ENCODE results near the gene CYP19A1.

The CYP19A1 gene

DNA sequence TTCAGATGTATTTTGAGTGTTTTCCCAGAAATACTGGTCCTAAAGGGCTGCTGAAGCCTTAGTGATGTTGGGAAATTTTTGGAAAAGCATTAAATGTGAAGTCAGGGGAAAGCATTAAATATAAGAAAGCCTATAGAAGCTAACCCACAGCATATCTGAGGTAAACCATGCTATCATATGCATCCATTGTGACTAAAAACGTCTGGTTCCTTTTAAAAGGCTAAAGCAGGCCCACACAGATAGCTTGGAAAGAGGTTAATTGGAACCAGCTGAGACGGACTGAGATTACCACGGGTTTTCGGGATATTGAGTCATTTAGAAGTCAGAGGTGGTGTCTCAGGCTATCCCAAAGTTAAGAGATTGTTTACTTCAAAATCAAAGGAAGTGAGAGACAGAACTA lies 78.2 kb downstream of the CYP19A1 start:
- no peak overlapping the region for H3K9ac ChIP-seq
- H3K4me3 ChIP-seq: no peak overlapping the region
- peak overlapping the region in 1 of 11 experiments; percentile 83; a peak in 1 of 22 replicates for H3K27ac ChIP-seq
- peaks cover 0 to 8% (median 4%) of the 10 kb centered on the region in 11 experiments; a peak in 13 of 22 replicates for H3K27me3 ChIP-seq
- H3K36me3 ChIP-seq: no peaks in the 10 kb centered on the region
- peaks cover 5 to 26% (median 15%) of the 10 kb centered on the region in 11 experiments; a peak in 21 of 22 replicates for H3K9me3 ChIP-seq (replicated peaks in 1 of 11)
- H3K4me2 ChIP-seq: peak overlapping the region in 1 of 11 experiments; percentile 34; a peak in 1 of 22 replicates
- no peak for TF ChIP-seq Cebpa-rat (IDR thresholded peaks at IDR 0.05)
- no peaks in the 10 kb centered on the region for H4K20me1 ChIP-seq
- H3K4me1 ChIP-seq: peaks cover 0 to 72% (median 7%) of the 10 kb centered on the region in 10 experiments; a peak in 10 of 20 replicates

- H3K4me3 ChIP-seq: no peak overlapping the region
- H3K4me1 ChIP-seq: peaks cover 0 to 72% (median 5%) of the 10 kb centered on the region in 10 experiments; a peak in 11 of 20 replicates
- no peaks in the 10 kb centered on the region for H3K36me3 ChIP-seq
- H3K4me2 ChIP-seq: peak overlapping the region in 2 of 11 experiments; percentile 3 to 82; a peak in 2 of 22 replicates
- TF ChIP-seq Cebpa-rat (IDR thresholded peaks at IDR 0.05): no peak
- no peak overlapping the region for H3K9ac ChIP-seq
- H3K27me3 ChIP-seq: no peaks in the 10 kb centered on the region
- peaks cover 0 to 6% (median 0%) of the 10 kb centered on the region in 11 experiments; a peak in 5 of 22 replicates for H3K9me3 ChIP-seq (replicated peaks in 1 of 11)
- H3K27ac ChIP-seq: no peak overlapping the region
- H4K20me1 ChIP-seq: no peaks in the 10 kb centered on the region
These were observed 82.9 kb downstream of the CYP19A1 start for GRCh38 chr15:51255533-51255932.

DNA sequence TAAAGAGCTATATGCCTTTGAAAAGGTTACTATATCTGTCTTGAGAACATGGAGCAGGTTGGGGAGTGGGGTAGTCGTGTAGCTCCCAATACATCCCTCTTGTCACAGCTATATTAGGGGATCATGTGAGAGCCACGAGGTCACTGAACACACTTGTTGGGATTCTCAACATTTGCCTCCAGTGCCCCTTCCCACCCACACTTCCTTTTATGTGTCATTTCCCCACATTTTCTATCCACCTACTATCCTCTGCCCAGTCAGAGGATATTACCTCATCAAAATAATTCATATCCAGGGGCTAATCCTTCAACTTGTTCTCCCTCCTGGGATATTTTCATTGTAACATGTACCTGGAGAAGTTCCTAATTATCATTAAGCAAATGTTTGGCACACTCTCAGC lies 85.0 kb downstream of the CYP19A1 start:
- H4K20me1 ChIP-seq: no peaks in the 10 kb centered on the region
- H3K4me1 ChIP-seq: peaks cover 0 to 74% (median 5%) of the 10 kb centered on the region in 10 experiments; a peak in 11 of 20 replicates
- peak overlapping the region in 5 of 11 experiments; percentile 42 to 82 (median 65); a peak in 10 of 22 replicates for H3K4me2 ChIP-seq
- 0 out of 22 replicates have a peak, but pooled peaks cover 0 to 3% (median 0%) of the 10 kb centered on the region in 11 experiments for H3K9me3 ChIP-seq (replicated peaks in 1 of 11)
- no peaks in the 10 kb centered on the region for H3K36me3 ChIP-seq
- H3K27ac ChIP-seq: peak overlapping the region in 3 of 11 experiments; percentile 8 to 66 (median 62); a peak in 4 of 22 replicates
- TF ChIP-seq Cebpa-rat (IDR thresholded peaks at IDR 0.05): no peak
- H3K4me3 ChIP-seq: no peak overlapping the region
- H3K9ac ChIP-seq: peak overlapping the region in 1 of 11 experiments; percentile 9; a peak in 3 of 22 replicates
- H3K27me3 ChIP-seq: no peaks in the 10 kb centered on the region

DNA sequence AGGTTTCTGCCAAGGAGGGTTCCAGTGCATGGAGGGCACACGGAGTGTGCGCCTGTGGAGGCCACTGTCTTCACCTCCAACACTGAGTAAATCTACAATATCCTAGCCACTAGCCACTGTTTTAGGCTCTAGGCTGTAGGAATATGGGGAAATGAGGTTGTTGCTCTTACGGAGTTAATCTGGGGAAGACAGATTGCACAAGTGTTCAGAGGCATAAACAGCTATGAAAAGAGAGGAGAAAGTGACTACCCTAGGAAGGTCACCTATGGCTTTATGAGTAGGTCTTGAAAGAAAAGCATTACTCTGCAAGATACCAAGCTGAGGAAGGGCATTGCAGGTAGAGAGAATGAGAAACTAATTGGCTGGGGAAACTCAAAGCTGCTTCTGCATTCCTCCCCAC lies 85.7 kb downstream of the CYP19A1 start:
- peaks cover 0 to 77% (median 5%) of the 10 kb centered on the region in 10 experiments; a peak in 11 of 20 replicates for H3K4me1 ChIP-seq
- TF ChIP-seq Cebpa-rat (IDR thresholded peaks at IDR 0.05): no peak
- H3K9me3 ChIP-seq (replicated peaks in 1 of 11): 0 out of 22 replicates have a peak, but pooled peaks cover 0 to 3% (median 0%) of the 10 kb centered on the region in 11 experiments
- peak overlapping the region in 1 of 11 experiments; percentile 9; a peak in 2 of 22 replicates for H3K9ac ChIP-seq
- H4K20me1 ChIP-seq: no peaks in the 10 kb centered on the region
- no peaks in the 10 kb centered on the region for H3K36me3 ChIP-seq
- peak overlapping the region in 2 of 11 experiments; percentile 62 to 66; a peak in 4 of 22 replicates for H3K27ac ChIP-seq
- peak overlapping the region in 5 of 11 experiments; percentile 42 to 82 (median 65); a peak in 8 of 22 replicates for H3K4me2 ChIP-seq
- no peaks in the 10 kb centered on the region for H3K27me3 ChIP-seq
- H3K4me3 ChIP-seq: no peak overlapping the region

DNA sequence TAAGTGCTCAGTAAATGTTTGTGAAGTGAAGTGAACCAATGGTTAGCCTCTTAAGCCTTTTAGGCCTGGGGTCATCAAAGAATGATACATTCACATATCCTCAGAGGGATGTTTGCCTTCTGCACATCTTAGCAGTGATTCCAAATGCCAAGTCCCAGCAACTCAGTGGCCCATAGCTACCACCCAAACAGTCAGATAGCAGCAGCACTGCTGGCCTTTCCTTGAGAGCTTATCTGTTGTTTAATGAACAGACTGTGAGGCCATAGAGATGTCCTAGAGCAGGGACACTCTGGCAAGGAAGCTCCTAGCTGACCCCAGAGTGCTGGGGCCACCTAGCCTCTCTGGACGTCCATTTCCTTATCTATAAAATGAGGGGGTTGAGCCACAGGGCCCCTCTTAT lies 86.8 kb downstream of the CYP19A1 start:
- H3K4me3 ChIP-seq: no peak overlapping the region
- peaks cover 0 to 76% (median 9%) of the 10 kb centered on the region in 10 experiments; a peak in 13 of 20 replicates for H3K4me1 ChIP-seq
- no peak overlapping the region for H3K9ac ChIP-seq
- no peak for TF ChIP-seq Cebpa-rat (IDR thresholded peaks at IDR 0.05)
- no peaks in the 10 kb centered on the region for H4K20me1 ChIP-seq
- H3K27me3 ChIP-seq: no peaks in the 10 kb centered on the region
- H3K9me3 ChIP-seq (replicated peaks in 1 of 11): 0 out of 22 replicates have a peak, but pooled peaks cover 0 to 3% (median 0%) of the 10 kb centered on the region in 11 experiments
- peak overlapping the region in 2 of 11 experiments; percentile 16 to 82; a peak in 2 of 22 replicates for H3K4me2 ChIP-seq
- no peaks in the 10 kb centered on the region for H3K36me3 ChIP-seq
- H3K27ac ChIP-seq: peak overlapping the region in 2 of 11 experiments; percentile 3 to 30; a peak in 1 of 22 replicates

DNA sequence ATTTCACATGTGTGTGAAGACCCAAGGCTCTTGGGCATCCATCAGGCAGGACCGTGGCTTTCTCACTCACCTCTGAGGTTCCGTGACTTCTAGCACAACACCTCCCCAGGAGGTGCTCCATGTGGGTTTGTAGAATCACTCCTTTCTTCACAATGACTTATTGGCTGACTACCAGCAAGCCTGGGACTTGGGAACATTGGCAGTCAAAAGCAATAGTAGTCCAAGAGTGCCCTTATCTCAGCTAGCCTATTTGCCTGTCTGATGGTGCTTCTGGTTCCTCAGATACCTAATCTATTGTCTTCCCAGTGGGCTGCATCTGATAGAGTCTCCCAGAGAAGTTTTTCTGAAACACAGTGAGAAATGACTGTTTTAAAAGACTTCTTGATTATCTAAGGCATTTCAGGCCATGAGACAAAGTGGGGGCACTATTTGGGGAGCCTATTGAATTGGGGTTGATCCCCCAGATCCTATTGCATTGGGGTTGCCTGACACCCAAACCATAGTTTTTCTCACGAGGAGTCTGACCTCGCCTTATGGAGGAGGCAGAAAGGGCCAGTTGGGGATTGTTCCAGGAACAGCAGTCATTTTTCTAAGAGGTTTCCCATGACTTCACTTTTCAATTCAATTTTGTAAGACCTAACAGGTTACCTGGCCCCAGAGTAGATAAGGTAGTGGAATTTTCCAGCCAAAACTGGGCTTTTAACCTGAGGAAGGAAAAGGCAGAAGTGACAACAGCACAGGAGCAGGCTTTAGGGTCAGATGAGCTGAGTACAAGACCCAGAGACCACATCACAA lies 88.0 kb downstream of the CYP19A1 start:
- peak overlapping the region in 2 of 11 experiments; percentile 4 to 30; a peak in 1 of 22 replicates for H3K27ac ChIP-seq
- 0 out of 22 replicates have a peak, but pooled peaks cover 0 to 8% (median 0%) of the 10 kb centered on the region in 11 experiments for H3K9me3 ChIP-seq (replicated peaks in 1 of 11)
- H4K20me1 ChIP-seq: no peaks in the 10 kb centered on the region
- no peak for TF ChIP-seq Cebpa-rat (IDR thresholded peaks at IDR 0.05)
- no peak overlapping the region for H3K4me3 ChIP-seq
- H3K4me1 ChIP-seq: peaks cover 0 to 81% (median 18%) of the 10 kb centered on the region in 10 experiments; a peak in 14 of 20 replicates
- H3K9ac ChIP-seq: no peak overlapping the region
- peak overlapping the region in 3 of 11 experiments; percentile 6 to 29 (median 24); a peak in 2 of 22 replicates for H3K4me2 ChIP-seq
- no peaks in the 10 kb centered on the region for H3K36me3 ChIP-seq
- H3K27me3 ChIP-seq: no peaks in the 10 kb centered on the region

- no peak overlapping the region for H3K9ac ChIP-seq
- H3K27me3 ChIP-seq: no peaks in the 10 kb centered on the region
- peak overlapping the region in 7 of 11 experiments; percentile 1 to 74 (median 41); a peak in 11 of 22 replicates for H3K4me2 ChIP-seq
- H3K36me3 ChIP-seq: no peaks in the 10 kb centered on the region
- H4K20me1 ChIP-seq: no peaks in the 10 kb centered on the region
- H3K27ac ChIP-seq: peak overlapping the region in 6 of 11 experiments; percentile 18 to 79 (median 54); a peak in 10 of 22 replicates
- no peak for TF ChIP-seq Cebpa-rat (IDR thresholded peaks at IDR 0.05)
- H3K4me1 ChIP-seq: peaks cover 36 to 81% (median 54%) of the 10 kb centered on the region in 10 experiments
- no peak overlapping the region for H3K4me3 ChIP-seq
- 0 out of 22 replicates have a peak, but pooled peaks cover 0 to 6% (median 0%) of the 10 kb centered on the region in 11 experiments for H3K9me3 ChIP-seq (replicated peaks in 1 of 11)
These were observed 92.8 kb downstream of the CYP19A1 start for GRCh38 chr15:51245628-51246027.

GRCh38 chr15:51244423-51244869 lies 94.0 kb downstream of the CYP19A1 start:
- Histone ChIP-seq H3K9ac (peak overlapping the region in 7 of 11 experiments; percentile 13 to 60 (median 33); a peak in 10 of 22 replicates), H3K27me3 (no peaks in the 10 kb centered on the region), H3K27ac (peak overlapping the region; percentile 10 to 80 (median 68); a peak in 20 of 22 replicates), H4K20me1 (no peaks in the 10 kb centered on the region), H3K4me2 (peak overlapping the region; percentile 32 to 74 (median 54); a peak in 21 of 22 replicates), H3K4me3 (no peak overlapping the region; a peak in 1 of 20 replicates), H3K4me1 (peaks cover 48 to 79% (median 64%) of the 10 kb centered on the region in 10 experiments), H3K36me3 (no peaks in the 10 kb centered on the region), H3K9me3 (replicated peaks in 1 of 11) (0 out of 22 replicates have a peak, but pooled peaks cover 0 to 6% (median 0%) of the 10 kb centered on the region in 11 experiments)
- TF ChIP-seq Cebpa-rat (IDR thresholded peaks at IDR 0.05): peak in 9 of 11 experiments; percentile 17 to 86 (median 35); a peak in 11 of 22 replicates

All from BLaER1 treated with 17β-estradiol and CSF1 and Interleukin-3, amounts not matched to agents 10 nM and 100 nM (cell line).